Measurements from ENCODE around the gene PTOV1. TPM values are rescaled to one million over a fixed set of nuclear protein-coding genes. Genes with fewer than 3 reads are reported as not detected.

PTOV1 gene
- total and polyA plus RNA-seq, 12 donors = 67.8 to 220 (median 91.4) TPM

DNA sequence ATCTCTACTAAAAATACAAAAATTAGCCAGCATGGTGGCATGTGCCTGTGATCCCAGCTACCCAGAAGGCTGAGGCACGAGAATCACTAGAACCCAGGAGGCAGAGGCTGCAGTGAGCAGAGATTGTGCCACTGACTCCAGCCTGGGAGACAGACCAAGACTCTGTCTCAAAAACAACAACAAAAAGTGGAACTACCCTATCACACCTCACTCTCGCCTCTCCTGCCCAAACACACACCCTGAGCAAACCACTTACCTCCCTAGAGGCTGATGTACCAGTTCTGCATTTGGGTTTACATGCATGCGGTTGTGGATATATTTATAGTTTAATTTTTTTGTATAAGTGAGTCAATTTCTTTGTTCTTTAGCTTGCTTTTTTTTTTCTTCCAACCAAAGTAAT lies 7.7 kb upstream of the PTOV1 start:
- DNase-seq (no peak), ATAC-seq (no peak)
- H3K4me1 ChIP-seq = peaks cover 0 to 6% (median 0%) of the 10 kb centered on the region in 9 donors
- H3K27ac ChIP-seq = no peak overlapping the region
- intact Hi-C loops (cut with DNase I) = no loop called here
- H3K27me3 ChIP-seq = no peaks in the 10 kb centered on the region
- 93 to 94% methylated on average over 3 of the region's 3 CpGs for WGBS, 2 donors
- no peaks in the 10 kb centered on the region for H3K9me3 ChIP-seq
- TF ChIP-seq, protein P1, sequence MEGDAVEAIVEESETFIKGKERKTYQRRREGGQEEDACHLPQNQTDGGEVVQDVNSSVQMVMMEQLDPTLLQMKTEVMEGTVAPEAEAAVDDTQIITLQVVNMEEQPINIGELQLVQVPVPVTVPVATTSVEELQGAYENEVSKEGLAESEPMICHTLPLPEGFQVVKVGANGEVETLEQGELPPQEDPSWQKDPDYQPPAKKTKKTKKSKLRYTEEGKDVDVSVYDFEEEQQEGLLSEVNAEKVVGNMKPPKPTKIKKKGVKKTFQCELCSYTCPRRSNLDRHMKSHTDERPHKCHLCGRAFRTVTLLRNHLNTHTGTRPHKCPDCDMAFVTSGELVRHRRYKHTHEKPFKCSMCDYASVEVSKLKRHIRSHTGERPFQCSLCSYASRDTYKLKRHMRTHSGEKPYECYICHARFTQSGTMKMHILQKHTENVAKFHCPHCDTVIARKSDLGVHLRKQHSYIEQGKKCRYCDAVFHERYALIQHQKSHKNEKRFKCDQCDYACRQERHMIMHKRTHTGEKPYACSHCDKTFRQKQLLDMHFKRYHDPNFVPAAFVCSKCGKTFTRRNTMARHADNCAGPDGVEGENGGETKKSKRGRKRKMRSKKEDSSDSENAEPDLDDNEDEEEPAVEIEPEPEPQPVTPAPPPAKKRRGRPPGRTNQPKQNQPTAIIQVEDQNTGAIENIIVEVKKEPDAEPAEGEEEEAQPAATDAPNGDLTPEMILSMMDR (IDR thresholded peaks at IDR 0.05) = no peak
- peaks cover 0 to 37% (median 11%) of the 10 kb centered on the region in 9 donors for H3K36me3 ChIP-seq
- no peak overlapping the region for H3K4me3 ChIP-seq

DNA sequence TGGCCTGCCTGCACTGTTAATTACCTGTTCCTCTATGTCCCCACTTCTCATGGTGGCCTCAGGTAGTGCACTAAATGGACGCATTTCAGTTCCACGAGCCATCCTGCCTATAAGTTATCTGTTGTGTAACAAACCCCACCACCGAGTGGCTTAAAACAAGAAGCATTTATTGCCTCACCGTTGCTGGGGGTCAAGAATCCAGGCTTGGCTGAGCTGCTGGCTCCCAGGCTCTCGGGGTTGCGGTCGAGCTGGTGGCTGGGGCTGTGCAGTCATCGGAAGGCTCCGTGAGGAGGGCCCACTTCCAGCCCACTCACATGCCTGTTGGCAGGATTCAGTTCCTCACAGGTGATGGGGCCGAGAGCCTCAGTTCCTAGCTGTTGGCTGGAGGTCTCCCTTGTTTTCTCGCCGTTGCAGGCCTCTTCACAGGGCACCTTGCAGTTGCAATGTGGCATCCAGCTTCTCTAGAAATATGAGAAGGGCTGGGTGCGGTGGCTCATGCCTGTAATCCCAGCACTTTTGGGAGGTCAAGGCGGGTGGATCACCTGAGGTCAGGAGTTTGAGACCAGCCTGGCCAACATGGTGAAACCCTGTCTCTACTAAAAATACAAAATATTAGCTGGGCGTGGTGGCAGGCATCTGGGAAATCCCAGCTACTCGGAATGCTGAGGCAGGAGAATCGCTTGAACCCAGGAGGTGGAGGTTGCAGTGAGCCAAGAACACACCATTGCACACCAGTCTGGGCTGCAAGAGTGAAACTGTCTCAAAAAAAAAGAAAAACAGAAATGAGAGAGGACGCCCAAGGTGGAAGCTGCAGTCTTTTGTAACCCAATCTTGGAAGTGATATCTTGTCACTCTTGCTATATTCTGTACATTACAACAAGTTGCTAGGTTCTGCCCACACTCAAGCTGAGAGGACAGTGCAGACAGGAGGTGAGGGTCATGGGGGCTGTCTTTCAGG lies 6.5 kb upstream of the PTOV1 start:
- TF ChIP-seq, protein P1 (IDR thresholded peaks at IDR 0.05) = no peak
- H3K27ac ChIP-seq = no peak overlapping the region
- no peak for DNase-seq
- WGBS, 2 donors = 87 to 90% methylated on average over 18 of the region's 18 CpGs
- H3K4me1 ChIP-seq = peaks cover 0 to 17% (median 0%) of the 10 kb centered on the region in 9 donors
- no peak overlapping the region for H3K4me3 ChIP-seq
- H3K27me3 ChIP-seq = no peaks in the 10 kb centered on the region
- H3K9me3 ChIP-seq = peaks cover 0 to 7% (median 0%) of the 10 kb centered on the region in 11 donors
- no peak for ATAC-seq
- peaks cover 0 to 25% (median 4%) of the 10 kb centered on the region in 9 donors for H3K36me3 ChIP-seq
- intact Hi-C loops (cut with DNase I) = no loop called here

DNA sequence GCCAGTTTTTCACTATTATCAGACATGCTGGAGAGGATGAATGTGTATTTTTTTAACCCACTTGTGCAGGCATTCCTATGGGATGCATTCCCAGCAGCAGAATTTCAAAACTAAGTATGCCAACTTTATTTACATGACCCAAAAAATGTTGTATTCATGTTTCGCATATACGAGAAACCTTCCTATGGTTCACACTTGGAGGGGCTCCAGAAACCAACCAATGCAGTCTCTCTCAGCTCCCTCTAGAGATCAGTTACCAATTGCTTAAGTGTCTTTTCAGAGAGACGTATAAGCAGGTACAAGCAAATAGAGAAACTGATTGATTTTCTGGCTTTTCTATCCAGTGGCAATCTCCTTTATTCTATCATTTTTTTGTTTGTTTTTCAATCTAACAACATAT lies 5.5 kb upstream of the PTOV1 start:
- peaks cover 0 to 15% (median 0%) of the 10 kb centered on the region in 9 donors for H3K36me3 ChIP-seq
- ATAC-seq (no peak), DNase-seq (no peak)
- peaks cover 0 to 10% (median 0%) of the 10 kb centered on the region in 11 donors for H3K9me3 ChIP-seq
- WGBS, 2 donors = 66 to 71% methylated on average over 3 of the region's 3 CpGs
- H3K27ac ChIP-seq = no peak overlapping the region
- intact Hi-C loops (cut with DNase I) = no loop called here
- TF ChIP-seq, protein P1 (IDR thresholded peaks at IDR 0.05) = no peak
- peaks cover 0 to 25% (median 6%) of the 10 kb centered on the region in 9 donors for H3K4me1 ChIP-seq
- no peak overlapping the region for H3K4me3 ChIP-seq
- H3K27me3 ChIP-seq = no peaks in the 10 kb centered on the region

DNA sequence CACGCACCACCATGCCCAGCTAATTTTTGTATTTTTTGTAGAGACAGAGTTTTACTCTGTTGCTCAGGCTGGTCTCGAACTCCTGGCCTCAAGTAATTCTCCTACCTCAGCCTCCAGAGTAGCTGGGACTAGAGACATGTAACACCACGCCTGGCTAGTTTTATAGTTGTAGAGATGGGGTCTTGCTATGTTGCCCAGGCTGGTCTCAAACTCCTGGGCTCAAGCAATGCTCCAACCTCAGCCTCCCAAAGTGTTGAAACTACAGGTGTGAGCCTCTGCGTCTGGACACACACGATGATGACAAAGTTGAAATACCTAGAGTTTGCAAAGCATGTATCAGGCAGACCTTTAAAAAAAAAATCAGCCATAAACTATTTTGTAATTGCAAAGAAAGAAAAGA lies 4.6 kb upstream of the PTOV1 start:
- DNase-seq = no peak
- TF ChIP-seq, protein P1 (IDR thresholded peaks at IDR 0.05) = no peak
- Histone ChIP-seq H3K27ac (no peak overlapping the region), H3K27me3 (no peaks in the 10 kb centered on the region), H3K9me3 (peaks cover 0 to 10% (median 0%) of the 10 kb centered on the region in 11 donors), H3K4me1 (peaks cover 0 to 25% (median 6%) of the 10 kb centered on the region in 9 donors), H3K4me3 (no peak overlapping the region), H3K36me3 (peaks cover 0 to 7% (median 0%) of the 10 kb centered on the region in 9 donors)
- WGBS, 2 donors = 73 to 90% methylated on average over 5 of the region's 5 CpGs
- no peak for ATAC-seq
- intact Hi-C loops (cut with DNase I) = no loop called here

Data from heart right ventricle (tissue), 16 donors.